DND-41 (cell line): ENCODE measurements around the gene BTBD2.

ENCODE experiments used
- ATAC-seq: fragments of 200-7000 bp; cut with Tn5 transposase; 3 replicates; pipeline ENCODE4 v1.9.1; 2021; ENCODE audit warnings: low read depth; ENCODE audit not compliant: insufficient read depth
- DNase-seq: peaks from one replicate; pipeline ENCODE4 v3.0.0-alpha.2; 2020
- H2AFZ ChIP-seq: 2 replicates; pipeline ENCODE4 v1.6.0; 2012; ENCODE audit warnings: low read depth, low read length
- H3K27ac ChIP-seq: 2 replicates; pipeline ENCODE4 v1.5.1; 2012; ENCODE audit warnings: low read length, inconsistent platforms
- H3K27me3 ChIP-seq: fragments of 200-600 bp; sonication (generic); 2 replicates; pipeline ENCODE4 v1.6.0; 2012; ENCODE audit warnings: low read length, mild to moderate bottlenecking, inconsistent platforms; ENCODE audit not compliant: insufficient read depth, poor library complexity
- H3K36me3 ChIP-seq: 2 replicates; pipeline ENCODE4 v1.5.1; 2012; ENCODE audit warnings: low read length, inconsistent platforms; ENCODE audit not compliant: insufficient read depth
- H3K4me1 ChIP-seq: 2 replicates; pipeline ENCODE4 v1.5.1; 2012; ENCODE audit warnings: mild to moderate bottlenecking, low read length; ENCODE audit not compliant: insufficient read depth
- H3K4me2 ChIP-seq: 2 replicates; pipeline ENCODE4 v1.6.0; 2012; ENCODE audit warnings: mild to moderate bottlenecking, moderate library complexity, low read length, inconsistent platforms; ENCODE audit not compliant: insufficient read depth
- H3K4me3 ChIP-seq, 2 experiments: fragments of 200-600 bp in 1 of 2; shearing (Covaris generic) in 1 of 2; 2 replicates each; pipeline ENCODE4 v1.5.1; 2012 to 2016; ENCODE audit warnings: inconsistent platforms in 2 of 2, low read length in 2 of 2, mild to moderate bottlenecking in 2 of 2, low read depth in 1 of 2, moderate library complexity in 1 of 2
- H3K79me2 ChIP-seq: 2 replicates; pipeline ENCODE4 v1.6.0; 2012; ENCODE audit warnings: low read length, inconsistent platforms; ENCODE audit not compliant: insufficient read depth
- H3K9ac ChIP-seq: 2 replicates; pipeline ENCODE4 v1.6.0; 2012; ENCODE audit warnings: low read depth, mild to moderate bottlenecking, inconsistent platforms, low read length, moderate library complexity
- H3K9me3 ChIP-seq: 2 replicates; pipeline ENCODE4 v1.5.1; 2012; ENCODE audit warnings: low read length, moderate library complexity, mild to moderate bottlenecking, inconsistent platforms; ENCODE audit not compliant: insufficient read depth, severe bottlenecking
- H4K20me1 ChIP-seq: 2 replicates; pipeline ENCODE4 v1.6.0; 2012; ENCODE audit warnings: low read length; ENCODE audit not compliant: insufficient read depth
- EZH2 ChIP-seq: IDR thresholded peaks from 3 replicates; pipeline ENCODE4 v1.6.1; 2012; ENCODE audit warnings: borderline replicate concordance, low read depth, mild to moderate bottlenecking, moderate library complexity, low read length, inconsistent platforms; ENCODE audit not compliant: severe bottlenecking
- TF ChIP-seq, protein P1 (sequence below): IDR thresholded peaks from 2 replicates; pipeline ENCODE4 v1.5.1; 2012; ENCODE audit warnings: borderline replicate concordance, low read length, moderate library complexity, mild to moderate bottlenecking; ENCODE audit not compliant: poor library complexity, severe bottlenecking; ENCODE audit errors: extremely low read depth

Gene BTBD2

DNA sequence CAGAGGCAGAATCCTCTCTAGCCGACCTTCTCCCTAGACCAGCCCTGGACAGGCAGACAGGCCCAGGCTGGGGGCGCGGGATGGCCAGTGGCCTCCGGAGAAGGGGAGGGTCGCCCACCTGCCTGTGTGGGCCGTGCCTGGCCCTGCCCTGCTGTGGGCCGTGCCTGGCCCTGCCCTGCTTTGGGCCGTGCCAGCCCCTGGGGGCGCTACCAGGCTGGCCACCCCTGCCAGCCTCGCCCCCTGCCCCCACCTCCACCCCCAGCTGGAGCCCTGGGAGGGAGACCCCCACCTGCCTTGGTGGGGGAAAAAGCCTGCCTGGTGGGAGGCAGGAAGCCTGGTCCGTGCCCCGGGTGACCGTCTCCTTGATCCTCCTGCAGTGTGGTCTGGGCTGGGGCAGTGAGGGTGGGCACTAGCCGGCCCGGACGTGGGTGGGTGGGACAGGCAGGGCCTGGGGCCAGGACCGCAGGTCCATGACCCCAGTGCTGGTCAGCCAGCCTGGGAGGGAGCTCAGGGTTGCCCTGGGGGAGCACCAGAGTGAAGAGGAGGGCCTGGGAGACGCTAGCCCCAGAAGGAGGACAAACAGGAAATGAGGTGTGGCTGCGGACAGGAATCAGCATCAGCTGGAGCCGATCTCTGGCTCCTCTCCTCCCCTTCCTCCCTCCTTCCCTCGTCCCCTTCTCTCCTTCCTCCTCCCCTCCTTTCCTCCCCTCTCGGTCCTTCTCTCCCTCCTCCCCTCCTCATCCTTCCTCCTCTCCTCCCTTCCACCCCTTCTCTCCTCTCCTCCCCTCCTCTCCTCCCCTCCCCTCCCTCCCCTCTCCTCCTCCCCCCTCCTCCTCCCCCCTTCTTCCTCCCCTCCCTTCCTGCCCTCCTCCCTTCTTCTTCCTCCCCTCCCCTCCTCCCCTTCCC, 40.7 kb upstream of the BTBD2 start:
- Histone ChIP-seq H3K36me3 (no peaks in the 10 kb centered on the region), H3K4me3 (no peak overlapping the region), H4K20me1 (no peaks in the 10 kb centered on the region), H3K4me2 (0 out of 2 replicates have a peak overlapping the region, but pooled peaks have one; percentile 37), H3K9ac (peak overlapping the region; percentile 16; the same call in 1 of the 2 replicates), H2AFZ (no peak overlapping the region), H3K9me3 (no peaks in the 10 kb centered on the region), H3K79me2 (peaks cover 6% of the 10 kb centered on the region), H3K27me3 (no peaks in the 10 kb centered on the region), H3K4me1 (peaks cover 48% of the 10 kb centered on the region), H3K27ac (peak overlapping the region; percentile 65)
- DNase-seq: peak; percentile 65
- no peak for ATAC-seq
- TF ChIP-seq, protein P1, sequence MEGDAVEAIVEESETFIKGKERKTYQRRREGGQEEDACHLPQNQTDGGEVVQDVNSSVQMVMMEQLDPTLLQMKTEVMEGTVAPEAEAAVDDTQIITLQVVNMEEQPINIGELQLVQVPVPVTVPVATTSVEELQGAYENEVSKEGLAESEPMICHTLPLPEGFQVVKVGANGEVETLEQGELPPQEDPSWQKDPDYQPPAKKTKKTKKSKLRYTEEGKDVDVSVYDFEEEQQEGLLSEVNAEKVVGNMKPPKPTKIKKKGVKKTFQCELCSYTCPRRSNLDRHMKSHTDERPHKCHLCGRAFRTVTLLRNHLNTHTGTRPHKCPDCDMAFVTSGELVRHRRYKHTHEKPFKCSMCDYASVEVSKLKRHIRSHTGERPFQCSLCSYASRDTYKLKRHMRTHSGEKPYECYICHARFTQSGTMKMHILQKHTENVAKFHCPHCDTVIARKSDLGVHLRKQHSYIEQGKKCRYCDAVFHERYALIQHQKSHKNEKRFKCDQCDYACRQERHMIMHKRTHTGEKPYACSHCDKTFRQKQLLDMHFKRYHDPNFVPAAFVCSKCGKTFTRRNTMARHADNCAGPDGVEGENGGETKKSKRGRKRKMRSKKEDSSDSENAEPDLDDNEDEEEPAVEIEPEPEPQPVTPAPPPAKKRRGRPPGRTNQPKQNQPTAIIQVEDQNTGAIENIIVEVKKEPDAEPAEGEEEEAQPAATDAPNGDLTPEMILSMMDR: no peak
- TF ChIP-seq EZH2: no peak

DNA sequence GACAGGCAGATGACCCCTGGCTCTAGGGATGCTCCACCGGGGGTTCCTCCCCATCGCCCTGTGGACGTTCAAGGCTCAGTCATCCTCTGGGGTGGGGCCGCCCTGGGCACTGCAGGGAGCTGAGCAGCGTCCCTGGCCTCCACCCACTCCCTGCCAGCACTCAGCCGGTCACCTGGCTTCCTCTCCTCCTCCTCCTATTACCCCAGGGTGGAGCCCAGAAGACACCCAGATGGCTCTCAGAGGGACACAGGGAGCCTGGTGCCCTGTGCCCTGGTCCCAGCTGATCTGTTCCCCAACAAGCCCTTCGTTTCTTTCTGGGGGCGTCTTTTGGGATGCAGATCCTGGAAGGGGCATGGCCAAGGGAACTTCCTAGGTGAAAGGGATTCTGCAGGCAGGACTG, 39.2 kb upstream of the BTBD2 start:
- TF ChIP-seq EZH2: no peak
- TF ChIP-seq, protein P1: no peak
- ATAC-seq (no peak), DNase-seq (no peak)
- no peaks in the 10 kb centered on the region for H3K9me3 ChIP-seq
- H3K27ac ChIP-seq: no peak overlapping the region
- H2AFZ ChIP-seq: no peak overlapping the region
- H3K4me1 ChIP-seq: peaks cover 42% of the 10 kb centered on the region
- H3K9ac ChIP-seq: no peak overlapping the region
- H3K4me3 ChIP-seq: no peak overlapping the region
- peaks cover 12% of the 10 kb centered on the region for H3K79me2 ChIP-seq
- H3K36me3 ChIP-seq: peaks cover 1% of the 10 kb centered on the region; the same call in 1 of the 2 replicates
- H4K20me1 ChIP-seq: peaks cover 9% of the 10 kb centered on the region
- H3K27me3 ChIP-seq: no peaks in the 10 kb centered on the region
- H3K4me2 ChIP-seq: no peak overlapping the region

DNA sequence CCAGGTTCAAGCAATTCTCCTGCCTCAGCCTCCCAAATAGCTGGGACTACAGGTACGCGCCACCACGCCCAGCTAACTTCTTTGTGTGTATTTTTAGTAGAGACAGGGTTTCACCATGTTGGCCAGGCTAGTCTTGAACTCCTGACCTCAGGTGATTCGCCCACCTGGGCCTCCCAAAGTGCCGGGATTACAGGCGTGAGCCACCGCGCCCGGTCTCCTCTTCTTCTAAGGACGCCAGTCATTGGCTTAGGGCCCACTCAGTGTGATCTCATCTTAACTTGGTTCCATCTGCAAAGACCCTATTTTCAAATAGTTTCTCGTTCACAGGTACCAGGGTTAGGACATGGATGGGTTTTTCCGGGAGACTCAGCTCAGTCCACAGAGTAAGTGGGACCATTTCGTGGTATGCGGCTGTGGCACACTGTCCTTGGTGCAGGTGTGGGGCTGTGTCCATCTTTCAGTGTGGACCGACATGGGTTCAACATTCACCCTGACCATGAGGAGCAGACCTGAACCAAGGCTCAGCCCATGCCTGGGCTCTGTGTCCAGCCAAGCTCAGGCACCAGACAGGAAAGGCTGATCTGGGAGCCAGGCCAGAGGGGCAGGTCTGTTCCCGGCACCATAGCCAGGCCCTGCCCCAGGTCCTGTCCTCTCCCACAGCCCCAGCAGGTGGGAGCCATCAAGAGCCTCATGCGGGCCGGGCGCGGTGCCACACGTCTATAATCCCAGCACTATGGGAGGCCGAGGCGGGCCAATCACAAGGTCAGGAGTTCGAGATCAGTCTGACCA, 38.3 kb upstream of the BTBD2 start:
- DNase-seq (no peak), ATAC-seq (no peak)
- H3K9me3 ChIP-seq: no peaks in the 10 kb centered on the region
- H3K36me3 ChIP-seq: peaks cover 11% of the 10 kb centered on the region; the same call in 1 of the 2 replicates
- H3K4me3 ChIP-seq: no peak overlapping the region
- H4K20me1 ChIP-seq: peaks cover 19% of the 10 kb centered on the region
- H3K27ac ChIP-seq: no peak overlapping the region
- H3K4me1 ChIP-seq: peaks cover 46% of the 10 kb centered on the region
- peaks cover 22% of the 10 kb centered on the region for H3K79me2 ChIP-seq
- no peak for TF ChIP-seq EZH2
- TF ChIP-seq, protein P1: no peak
- no peaks in the 10 kb centered on the region for H3K27me3 ChIP-seq
- no peak overlapping the region for H3K4me2 ChIP-seq
- no peak overlapping the region for H2AFZ ChIP-seq
- no peak overlapping the region for H3K9ac ChIP-seq
